ACHN (cell line): ENCODE results near the gene PLPP3.

Experiments used
- DNase-seq: peaks from one replicate; pipeline ENCODE4 v3.0.0-alpha.2; 2015
- in situ Hi-C: cut with HindIII; loops from 2 replicates; pipeline ENCODE4 v1.10.0; 2017; ENCODE audit warnings: low sequenced_read_pairs, low pct_ligation_motif_present, low pct_unique_long_range_greater_than_20kb

PLPP3 gene

DNA sequence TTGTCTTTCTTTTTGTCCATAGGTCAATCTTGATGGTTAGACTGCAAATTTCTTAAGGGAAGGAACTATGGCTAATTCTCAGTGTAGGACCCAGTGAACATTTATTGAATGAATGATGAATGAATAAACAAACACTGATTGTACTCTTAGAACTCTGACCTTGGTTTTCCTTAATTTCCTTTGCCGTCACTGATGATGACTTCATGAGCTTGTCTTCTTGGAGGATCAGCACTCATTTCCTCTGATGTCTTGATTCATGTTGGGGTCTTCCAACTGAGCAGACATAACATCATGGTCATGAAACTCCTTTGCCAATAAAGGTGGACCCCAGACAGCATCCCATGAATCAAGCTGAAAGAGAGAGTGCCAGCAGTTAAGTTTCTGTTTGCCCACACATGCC lies 96.3 kb downstream of the PLPP3 start:
- in situ Hi-C loops = no loop called here
- no peak for DNase-seq

DNA sequence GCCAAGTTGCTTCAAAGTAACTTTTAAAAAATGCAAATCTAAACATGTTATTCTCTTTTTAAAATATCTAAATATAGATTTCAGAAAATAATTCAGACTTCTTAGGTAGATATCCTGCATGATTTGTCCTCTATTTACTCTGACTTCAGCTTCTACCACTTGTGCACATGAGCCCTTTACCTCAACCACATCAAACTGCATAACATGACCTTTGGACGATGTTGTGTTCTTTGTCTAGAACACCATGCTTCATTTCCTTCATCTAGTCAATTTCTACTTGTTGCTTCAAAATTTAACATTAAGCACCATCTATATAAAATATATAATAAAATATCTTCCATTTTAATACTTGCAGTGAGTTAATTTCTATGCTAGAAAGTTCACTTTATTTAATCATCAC lies 96.9 kb downstream of the PLPP3 start:
- DNase-seq = no peak
- in situ Hi-C loops = no loop called here

DNA sequence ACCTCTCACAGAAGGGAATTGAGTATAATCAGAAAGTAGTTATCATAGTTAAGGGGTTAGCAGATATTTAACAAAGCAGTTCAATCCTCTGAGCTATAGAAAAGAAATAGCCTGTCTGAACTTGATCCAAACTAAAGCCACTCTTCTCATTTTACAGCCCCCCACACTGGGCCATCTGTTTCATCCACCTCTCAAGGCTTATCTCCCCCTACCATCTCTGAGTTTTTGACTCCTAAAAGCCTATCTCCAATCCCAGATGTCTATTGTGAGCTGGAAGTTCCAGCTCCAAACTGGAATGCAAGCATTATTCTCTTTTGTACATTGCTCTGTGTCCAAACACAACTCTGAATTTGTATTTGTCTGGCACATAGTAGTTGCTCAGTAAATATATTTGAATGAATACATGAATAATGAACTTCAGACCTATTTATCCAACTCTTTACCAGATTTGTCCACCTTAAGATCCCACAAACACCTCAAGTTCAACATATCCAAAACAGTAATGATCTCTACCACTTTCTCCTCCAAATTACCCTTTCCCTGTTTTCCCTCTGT lies 98.1 kb downstream of the PLPP3 start:
- in situ Hi-C loops = no loop called here
- no peak for DNase-seq

DNA sequence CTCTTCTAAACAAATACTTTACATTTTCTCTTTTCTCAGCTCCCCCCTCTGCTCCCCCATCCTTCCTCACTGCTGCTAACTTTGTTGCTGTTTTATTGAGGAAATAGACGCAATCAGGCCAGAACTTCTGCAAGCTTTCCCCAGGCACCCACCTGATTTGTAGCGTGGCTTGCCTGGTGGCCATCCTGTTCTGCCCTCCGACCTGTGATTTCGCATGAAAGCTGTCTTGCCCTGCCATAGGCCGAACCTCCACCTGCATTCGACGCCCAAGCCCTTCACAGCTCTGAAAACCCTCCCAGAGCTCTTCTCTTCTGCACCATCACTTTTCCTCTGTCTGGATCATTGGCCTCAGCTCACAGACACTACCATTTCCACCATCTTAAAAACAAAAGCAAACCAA lies 100.6 kb downstream of the PLPP3 start:
- DNase-seq = no peak
- in situ Hi-C loops = no loop called here

DNA sequence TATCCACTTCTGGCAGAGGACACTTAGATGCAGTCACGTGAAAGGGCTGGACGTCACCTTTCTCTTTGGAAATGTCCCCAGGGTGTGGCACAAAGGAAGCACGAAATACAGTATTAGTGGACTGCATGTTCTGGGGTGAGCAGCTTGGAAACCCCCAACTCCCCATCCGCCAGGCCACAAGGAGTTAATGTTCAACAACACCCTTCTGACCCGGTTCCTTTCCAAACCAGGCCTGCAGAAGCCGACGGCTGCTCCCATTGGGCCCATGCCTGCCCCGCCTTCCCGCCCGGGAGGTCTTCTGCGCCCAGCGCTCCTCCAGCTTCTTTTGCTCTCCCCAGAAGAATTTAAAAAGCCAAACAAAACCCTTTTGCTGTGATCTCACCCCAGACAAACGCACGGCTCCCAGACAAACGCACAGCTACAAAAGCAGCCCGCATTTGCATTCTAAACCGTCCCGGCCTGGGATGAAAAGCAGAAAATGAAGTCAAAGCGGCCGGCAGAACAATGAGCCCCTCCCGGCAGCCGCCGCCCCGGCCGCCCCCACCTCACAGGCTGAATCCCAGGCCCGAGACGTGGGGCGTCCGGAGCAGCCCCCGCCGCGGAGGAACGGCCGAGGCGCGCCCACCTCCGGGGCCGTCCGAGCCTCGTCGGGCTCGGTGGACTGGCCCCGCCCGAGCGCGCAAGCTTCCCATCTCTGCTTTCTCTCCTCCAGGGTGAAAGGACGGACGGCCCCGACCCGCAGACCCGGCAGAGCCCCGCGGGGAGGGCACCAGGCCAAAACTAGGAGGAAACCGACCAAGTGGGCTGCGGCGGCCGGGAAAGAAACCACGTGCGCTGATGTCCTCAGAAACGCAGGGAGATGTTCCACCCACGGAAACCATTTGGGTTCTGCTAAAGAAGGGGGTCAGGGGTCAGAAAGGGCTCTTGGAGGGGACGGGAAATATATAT lies 101.9 kb downstream of the PLPP3 start:
- in situ Hi-C loops = no loop called here
- DNase-seq = peak; percentile 42

DNA sequence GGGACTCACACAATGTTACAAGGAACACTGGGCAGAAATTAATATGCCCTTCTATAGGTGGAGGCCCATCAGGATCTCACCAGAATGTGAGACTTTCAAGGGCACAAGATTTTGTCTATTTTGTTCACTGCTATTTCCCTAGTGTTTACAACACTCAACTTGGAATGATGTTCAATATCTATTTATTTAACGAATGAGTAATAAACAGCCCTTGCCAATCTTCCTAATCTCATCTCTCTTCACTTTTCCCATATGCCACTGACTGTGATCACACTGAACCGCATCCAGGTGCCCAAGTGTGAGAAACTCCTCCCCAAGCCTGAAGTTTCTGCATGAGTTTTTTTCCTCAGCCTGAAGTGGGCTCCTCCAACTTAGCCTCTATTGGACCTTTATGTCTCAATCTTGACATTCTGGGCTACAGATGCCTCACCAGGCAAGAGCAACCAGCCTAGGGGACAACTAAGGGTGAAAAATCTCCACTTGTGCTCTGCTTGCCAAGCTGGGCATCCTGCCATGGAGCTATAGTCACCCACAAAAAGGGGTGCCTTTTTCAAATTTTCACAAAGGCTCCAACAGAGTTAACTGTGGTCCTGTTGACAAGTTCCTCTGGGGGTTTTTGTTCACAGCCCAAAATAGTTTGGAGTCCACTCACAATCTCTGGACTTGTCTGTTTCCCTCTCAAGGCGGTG lies 105.6 kb downstream of the PLPP3 start:
- no peak for DNase-seq
- in situ Hi-C loops = no loop called here

DNA sequence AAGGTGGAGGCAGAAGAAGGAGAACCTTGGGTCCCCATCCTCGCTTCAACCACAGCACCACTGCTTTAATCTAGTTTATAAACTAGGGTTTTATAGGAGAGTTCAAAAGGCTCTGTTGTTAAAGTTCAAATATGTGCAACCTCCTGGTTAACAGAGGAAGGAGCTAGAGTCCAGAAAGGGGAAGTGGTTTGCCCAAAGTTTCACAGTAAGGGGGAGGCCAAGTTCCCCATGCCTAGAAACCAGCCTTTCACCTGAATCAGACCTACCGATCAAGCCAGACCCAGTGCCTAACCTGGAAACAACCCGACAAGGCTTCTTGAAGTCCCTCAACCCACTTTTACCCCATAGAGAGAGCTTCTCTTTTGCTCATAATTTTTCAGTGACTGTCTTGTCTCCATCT lies 106.5 kb downstream of the PLPP3 start:
- no peak for DNase-seq
- in situ Hi-C loops = no loop called here

DNA sequence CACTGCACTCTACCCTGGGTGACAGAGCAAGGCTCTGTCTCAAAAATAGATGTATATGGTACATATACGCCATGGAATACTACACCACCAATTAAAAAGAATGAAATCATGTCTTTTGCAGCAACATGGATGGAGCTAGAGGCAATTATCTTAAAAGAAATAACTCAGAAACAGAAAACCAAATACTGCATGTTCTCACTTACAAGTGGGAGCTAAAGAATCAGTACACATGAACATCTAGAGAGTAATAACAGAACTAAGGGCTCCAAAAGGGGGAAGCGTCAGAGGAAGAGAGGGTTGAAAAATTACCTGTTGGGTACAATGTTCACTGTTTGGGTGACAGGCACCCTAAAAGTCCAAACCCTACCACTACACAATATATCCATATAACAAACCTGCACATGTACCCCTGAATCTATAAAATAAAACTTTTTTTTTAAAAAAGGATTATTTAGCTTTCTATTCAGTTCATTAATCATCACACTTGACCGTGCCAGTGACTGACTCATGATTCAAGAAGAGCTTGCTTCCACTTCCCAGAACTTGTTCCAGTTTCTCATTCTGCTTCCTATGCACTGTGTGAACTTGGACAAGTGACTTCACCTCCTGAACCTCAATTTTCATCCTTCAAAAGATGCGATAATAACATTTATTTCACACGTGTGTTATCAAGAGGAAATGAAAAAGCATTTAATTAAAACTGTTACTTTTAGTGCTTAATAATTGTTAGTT lies 109.6 kb downstream of the PLPP3 start:
- in situ Hi-C loops = no loop called here
- DNase-seq = no peak

DNA sequence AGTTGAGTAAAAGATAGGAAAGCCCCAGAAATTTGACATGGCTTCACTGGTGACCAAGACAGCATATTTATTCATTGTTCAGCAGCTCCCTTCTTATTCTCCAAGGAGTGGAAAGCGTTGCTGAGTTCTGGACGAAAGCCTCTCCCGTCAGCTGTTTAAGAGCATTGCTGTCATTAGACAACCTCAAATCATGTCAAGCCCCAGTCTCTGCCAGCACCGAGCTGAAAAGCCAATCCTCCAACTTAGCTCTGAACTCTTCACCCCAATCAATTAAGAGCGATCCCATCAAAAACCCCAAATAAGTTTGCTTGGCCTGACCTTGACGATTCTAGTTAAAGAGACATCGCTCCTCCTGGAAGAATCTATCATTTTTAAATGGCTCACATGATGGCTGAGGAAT lies 110.8 kb downstream of the PLPP3 start:
- DNase-seq = no peak
- in situ Hi-C loops = no loop called here

DNA sequence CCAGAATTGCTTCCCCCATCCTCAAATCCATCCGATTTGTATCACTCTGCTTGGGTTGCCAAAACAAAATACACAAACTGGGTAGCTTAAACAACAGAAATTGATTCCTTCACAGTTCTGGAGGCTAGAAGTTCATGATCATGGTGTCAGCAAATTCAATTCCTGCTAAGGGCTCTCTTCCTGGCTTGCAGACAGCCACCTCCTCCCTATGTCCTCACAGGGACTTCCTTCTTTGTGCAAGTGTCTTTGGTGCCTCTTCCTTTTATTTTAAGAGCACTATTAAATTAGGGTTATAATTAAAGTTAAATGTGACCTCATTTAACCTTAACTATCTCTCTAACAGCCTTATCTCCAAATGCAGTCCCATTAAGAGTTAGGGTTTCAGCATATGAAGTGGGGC lies 112.8 kb downstream of the PLPP3 start:
- no peak for DNase-seq
- in situ Hi-C loops = no loop called here

DNA sequence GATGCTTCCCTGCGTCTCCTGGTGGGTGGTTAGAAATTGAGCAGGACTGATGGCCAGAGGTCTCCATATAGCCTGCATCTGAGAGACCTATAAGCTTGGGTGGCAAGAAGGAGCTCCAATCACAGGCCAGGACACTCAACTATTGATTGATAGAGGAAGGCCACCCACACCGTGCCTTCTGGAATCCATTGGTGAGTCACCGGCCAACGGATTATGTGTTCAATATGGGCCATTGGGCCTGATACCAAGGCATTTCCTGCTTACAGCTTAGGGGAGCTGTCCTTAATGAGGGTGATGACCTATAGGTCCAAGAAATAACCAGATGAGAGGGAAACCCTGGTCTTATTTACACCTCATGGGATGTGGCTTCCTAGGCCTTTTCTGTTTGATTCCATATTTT lies 115.1 kb downstream of the PLPP3 start:
- DNase-seq = no peak
- in situ Hi-C loops = no loop called here

DNA sequence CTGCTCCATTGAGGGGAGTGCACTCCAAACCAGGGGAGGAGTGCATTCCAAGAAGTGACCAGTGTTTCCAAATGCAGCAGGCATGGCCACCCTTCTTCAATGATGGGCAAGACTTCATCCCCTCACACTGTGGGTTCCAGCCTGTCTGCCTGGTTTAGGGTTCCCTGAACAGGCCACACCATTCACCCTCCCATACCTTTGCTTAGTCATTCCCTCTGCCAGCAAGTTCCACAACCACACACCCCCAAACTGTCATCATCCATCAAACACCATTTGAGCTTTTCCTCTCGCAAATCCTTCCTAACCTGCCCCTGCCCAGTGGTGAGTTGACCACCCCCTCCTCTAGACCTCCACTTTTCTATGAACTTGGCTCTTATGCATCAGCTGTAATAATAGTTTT lies 116.0 kb downstream of the PLPP3 start:
- DNase-seq = no peak
- in situ Hi-C loops = no loop called here

DNA sequence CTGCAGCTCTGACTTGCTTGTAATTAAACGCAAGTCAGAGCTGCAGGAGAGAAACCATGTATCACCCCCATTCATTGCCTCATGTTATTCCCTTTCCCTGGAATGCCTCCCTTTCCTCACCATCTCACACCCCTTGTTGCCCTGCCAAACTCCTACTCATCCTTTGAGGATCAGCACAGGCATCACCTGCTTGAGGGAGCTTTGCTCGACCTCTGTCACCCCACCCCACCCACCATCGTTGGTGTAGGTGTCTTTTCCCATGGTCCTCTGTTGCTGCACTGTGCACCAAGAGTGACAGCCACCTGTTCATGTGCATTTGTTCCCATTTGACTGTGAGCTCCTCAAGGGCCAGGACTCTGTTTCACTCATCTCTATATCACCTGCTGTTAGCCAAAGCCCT lies 117.2 kb downstream of the PLPP3 start:
- no peak for DNase-seq
- in situ Hi-C loops = no loop called here

DNA sequence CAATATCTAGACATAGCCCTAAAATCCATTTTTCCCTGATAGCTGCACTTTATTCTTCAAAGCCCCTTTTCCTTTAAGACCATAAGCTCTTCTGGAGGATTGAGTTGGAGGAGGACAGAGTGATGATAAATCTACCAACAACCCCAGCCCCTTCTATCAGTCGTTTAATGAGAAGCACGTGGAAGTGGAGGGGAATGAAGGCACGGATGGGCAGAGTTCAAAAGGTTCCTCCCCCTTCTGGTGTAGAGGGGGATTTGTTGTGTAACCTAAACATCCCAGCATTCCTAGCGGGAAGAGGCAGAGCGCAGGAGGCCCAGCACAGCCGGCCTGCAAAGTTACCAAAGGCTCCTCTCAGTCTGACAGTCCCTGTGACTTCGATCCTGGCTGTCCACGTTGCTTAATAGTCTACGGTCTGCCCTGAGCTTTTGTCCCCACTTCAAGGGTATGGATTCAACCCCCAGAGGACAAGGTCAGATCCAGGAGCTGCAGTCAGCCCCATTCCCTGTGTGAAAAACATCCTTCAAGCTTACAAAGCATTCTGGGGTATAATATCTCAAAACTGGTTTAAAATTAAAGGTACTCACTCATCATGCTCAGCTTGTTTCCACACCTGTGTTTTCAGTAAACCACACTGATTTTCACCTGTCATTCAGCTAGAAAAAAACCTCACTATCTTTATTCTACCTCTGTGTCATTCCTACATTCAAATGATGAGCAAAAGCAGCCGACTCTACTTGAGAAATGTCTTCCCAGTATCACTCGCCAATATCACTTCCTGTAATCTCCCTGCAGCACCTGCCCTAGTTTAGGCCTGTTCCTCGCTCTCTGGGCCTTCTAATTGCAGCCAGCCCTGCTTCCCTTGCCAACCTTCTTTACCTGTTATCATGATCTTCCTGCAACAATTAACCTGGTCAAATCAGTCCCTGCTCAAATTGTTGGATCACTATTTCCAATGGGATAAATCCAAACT lies 117.9 kb downstream of the PLPP3 start:
- DNase-seq = no peak
- in situ Hi-C loops = no loop called here

DNA sequence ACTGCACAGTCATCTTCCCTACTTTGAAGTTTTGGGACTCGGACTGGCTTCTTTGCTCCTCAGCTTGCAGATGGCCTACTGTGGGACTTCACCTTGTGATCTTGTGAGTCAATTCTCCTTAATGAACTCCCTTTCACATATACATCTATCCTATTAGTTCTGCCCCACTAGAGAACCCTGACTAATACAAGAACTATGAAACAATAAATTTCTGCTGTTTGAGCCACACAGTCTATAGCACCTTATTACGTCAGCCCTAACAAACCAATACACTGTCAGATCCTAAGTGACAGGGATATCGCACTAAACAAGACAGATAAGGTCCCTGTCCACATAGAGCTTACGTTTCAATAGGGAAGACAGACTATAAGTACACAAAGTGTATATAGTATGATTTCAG lies 120.1 kb downstream of the PLPP3 start:
- in situ Hi-C loops = no loop called here
- DNase-seq = no peak

DNA sequence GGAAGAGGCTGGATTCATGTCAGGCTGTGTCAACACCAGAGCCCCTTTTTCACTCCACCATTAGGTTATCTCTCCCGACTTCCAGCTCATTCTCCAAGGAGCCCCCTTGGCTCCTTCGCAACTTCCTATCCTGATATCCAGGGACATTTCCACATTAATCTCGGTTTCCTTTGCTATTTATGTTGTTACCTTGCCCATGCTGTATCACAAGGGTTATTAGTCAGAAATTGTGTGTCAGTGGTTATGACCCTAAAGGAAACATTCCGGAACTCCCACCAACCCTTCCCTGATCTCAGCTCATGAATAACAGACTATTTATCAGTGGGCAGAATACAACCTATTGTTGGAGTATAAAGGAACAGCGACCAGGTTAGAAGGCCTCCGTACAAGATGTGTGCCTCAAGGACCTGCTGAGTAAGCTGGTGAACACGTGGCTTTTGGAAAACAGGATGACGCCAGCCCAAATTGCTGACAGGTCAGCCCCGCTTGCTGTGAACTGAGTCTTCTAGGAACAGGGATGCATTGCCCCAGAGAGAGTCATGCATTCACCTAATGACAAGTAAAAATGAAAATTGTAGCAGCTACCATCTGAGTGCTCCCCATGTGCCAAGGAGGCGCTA lies 121.5 kb downstream of the PLPP3 start:
- in situ Hi-C loops = no loop called here
- no peak for DNase-seq

DNA sequence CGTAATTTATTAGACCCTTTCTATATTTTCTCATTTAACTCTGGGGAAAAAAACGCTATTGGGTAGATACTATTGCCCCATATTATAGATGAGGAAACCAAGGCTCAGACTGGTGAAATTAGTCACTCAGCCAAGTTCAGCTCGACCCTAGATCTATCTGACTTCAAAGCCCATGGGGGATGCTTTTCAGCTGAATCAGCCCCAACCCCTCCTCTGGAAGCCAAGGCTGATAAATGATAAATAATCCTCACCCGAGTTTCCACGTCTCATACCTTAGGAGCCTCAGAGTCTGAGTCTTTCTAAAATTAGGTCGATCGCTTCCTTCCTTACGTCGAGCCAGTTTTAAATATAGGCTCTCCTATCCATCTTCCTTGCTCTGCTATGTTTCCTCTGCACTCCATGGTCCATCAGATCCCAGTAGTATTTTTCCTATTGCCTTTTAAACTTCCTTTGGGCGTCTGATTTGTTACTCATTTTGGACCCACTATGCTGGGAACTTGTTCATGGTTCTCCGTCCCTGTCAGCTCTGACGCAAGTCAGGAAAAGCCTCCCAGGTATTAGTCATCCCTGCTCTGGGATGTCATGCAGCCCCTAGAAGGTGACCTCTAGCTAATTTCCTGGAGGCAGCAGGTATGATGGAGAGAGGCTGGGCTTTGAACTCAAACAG lies 122.8 kb downstream of the PLPP3 start:
- DNase-seq = no peak
- in situ Hi-C loops = no loop called here
